Measurements from ENCODE around the gene PSMB10.

PSMB10 gene

DNA sequence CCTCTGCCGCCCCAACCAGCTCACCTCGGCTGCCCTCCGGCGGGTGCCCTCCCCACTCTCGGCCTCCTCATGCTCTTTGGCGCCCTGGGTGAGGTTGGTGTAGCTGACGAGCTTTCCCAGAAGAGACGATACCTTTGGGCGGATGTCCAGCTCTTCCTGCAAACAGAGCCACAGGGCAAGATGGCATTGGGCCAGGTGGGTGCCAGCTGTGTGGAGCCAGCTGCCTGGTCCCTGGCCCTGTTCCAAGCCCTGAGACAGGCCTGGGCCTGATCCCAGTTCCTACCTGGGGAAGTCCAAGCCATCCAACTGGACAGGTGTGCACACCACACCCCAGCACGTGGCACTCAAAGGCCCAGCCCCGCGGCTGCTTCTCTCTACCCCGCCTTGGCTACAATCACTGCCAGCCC is 24.9 kb upstream of the PSMB10 start:
- Histone ChIP-seq H3F3A (ENCODE audit: insufficient read depth) (no peaks in the 10 kb centered on the region), H3K9me3 (ENCODE audit: insufficient read depth, low read length) (no peaks in the 10 kb centered on the region), H4K20me1 (ENCODE audit: low read depth, low read length) (no peaks in the 10 kb centered on the region), H3K9ac (ENCODE audit: low read length) (no peak overlapping the region), H3K4me3 (ENCODE audit: insufficient read depth, low read length, poor library complexity, severe bottlenecking) (no peak overlapping the region), H3K36me3 (ENCODE audit: low read length) (no peaks in the 10 kb centered on the region), H3K27ac (ENCODE audit: low read depth, low read length) (no peak overlapping the region), H3K27me3 (ENCODE audit: low read length) (no peaks in the 10 kb centered on the region), H3K79me2 (ENCODE audit: insufficient read depth, low read length) (no peaks in the 10 kb centered on the region), H3K4me2 (ENCODE audit: low read depth, low read length, poor library complexity, severe bottlenecking) (no peak overlapping the region), H2AFZ (ENCODE audit: low read depth, low read length, severe bottlenecking) (no peak overlapping the region), H3K9me2 (replicated peaks; ENCODE audit: insufficient read depth, low read length) (no peaks in the 10 kb centered on the region)
- no peak for TF ChIP-seq EZH2phosphoT487 (conservative IDR thresholded peaks at IDR 0.05; ENCODE audit: low read length)
- TF ChIP-seq, protein P1, sequence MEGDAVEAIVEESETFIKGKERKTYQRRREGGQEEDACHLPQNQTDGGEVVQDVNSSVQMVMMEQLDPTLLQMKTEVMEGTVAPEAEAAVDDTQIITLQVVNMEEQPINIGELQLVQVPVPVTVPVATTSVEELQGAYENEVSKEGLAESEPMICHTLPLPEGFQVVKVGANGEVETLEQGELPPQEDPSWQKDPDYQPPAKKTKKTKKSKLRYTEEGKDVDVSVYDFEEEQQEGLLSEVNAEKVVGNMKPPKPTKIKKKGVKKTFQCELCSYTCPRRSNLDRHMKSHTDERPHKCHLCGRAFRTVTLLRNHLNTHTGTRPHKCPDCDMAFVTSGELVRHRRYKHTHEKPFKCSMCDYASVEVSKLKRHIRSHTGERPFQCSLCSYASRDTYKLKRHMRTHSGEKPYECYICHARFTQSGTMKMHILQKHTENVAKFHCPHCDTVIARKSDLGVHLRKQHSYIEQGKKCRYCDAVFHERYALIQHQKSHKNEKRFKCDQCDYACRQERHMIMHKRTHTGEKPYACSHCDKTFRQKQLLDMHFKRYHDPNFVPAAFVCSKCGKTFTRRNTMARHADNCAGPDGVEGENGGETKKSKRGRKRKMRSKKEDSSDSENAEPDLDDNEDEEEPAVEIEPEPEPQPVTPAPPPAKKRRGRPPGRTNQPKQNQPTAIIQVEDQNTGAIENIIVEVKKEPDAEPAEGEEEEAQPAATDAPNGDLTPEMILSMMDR (IDR thresholded peaks at IDR 0.05; ENCODE audit: insufficient read depth, low read length, poor library complexity, severe bottlenecking): no peak

DNA sequence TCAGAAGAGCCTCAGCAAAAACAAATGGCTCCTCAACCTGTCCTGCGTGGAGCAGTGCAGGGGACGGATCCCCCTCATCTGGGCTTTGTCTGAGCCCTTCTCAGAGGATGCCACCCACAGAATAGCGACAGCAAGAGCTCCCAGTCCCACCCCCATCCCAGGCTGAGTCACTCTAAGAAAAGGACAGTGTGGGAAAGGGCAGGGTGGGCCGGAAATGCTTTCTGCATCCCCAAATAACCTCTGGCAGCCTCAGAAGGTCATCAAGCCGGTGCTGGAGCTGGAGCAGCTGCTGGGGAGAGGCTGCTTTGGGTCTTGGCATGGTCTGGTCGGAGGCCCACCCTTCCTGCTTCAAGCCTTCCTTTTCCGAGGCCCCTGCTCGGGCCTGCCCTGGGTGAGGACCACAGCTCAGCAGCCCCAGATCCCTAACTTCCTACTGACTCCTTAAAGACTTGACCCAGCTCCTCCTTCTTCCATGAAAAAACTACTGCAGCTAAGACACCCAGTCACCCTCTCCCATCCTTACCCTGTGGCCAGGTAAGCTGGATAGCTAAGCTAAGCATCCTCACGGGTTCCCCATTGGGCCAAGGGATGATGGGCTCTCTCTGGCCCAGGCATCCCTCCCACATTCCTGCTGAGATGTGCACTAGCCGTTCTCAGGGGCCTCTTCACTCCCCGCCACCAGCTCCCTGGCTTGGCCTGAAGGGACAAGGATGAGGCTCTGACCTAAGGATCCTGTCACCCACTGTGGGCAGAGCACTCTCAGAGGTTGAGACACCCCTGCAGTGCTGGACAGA is 23.1 kb upstream of the PSMB10 start:
- Histone ChIP-seq H3K9me3 (ENCODE audit: insufficient read depth, low read length) (no peaks in the 10 kb centered on the region), H3K27ac (ENCODE audit: low read depth, low read length) (no peak overlapping the region), H3K79me2 (ENCODE audit: insufficient read depth, low read length) (no peaks in the 10 kb centered on the region), H3F3A (ENCODE audit: insufficient read depth) (no peaks in the 10 kb centered on the region), H3K9me2 (replicated peaks; ENCODE audit: insufficient read depth, low read length) (no peaks in the 10 kb centered on the region), H3K36me3 (ENCODE audit: low read length) (no peaks in the 10 kb centered on the region), H4K20me1 (ENCODE audit: low read depth, low read length) (no peaks in the 10 kb centered on the region), H3K4me2 (ENCODE audit: low read depth, low read length, poor library complexity, severe bottlenecking) (no peak overlapping the region), H3K27me3 (ENCODE audit: low read length) (no peaks in the 10 kb centered on the region), H3K4me3 (ENCODE audit: insufficient read depth, low read length, poor library complexity, severe bottlenecking) (no peak overlapping the region), H3K9ac (ENCODE audit: low read length) (no peak overlapping the region), H2AFZ (ENCODE audit: low read depth, low read length, severe bottlenecking) (no peak overlapping the region)
- TF ChIP-seq, protein P1 (IDR thresholded peaks at IDR 0.05; ENCODE audit: insufficient read depth, low read length, poor library complexity, severe bottlenecking): no peak
- no peak for TF ChIP-seq EZH2phosphoT487 (conservative IDR thresholded peaks at IDR 0.05; ENCODE audit: low read length)

DNA sequence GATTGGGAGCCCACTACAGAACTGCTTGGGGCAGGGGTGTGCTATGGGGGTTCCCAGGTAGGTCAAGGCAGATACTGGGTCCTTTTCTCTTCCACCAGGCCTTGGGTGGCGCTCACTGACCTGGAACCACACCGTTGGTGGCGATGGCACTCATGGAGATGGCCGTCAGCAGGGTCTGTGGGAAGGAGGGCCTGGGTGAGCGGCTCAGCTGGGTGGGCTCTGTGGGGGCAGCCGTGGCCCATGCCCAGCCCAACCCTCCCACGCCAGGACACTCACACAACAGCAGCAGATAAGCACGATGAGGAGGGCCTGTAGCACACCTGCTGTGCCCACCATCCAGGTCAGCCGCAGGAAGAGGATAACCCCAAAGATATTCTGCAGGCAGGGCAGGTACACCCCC is 21.0 kb upstream of the PSMB10 start:
- TF ChIP-seq, protein P1 (IDR thresholded peaks at IDR 0.05; ENCODE audit: insufficient read depth, low read length, poor library complexity, severe bottlenecking): no peak
- no peak for TF ChIP-seq EZH2phosphoT487 (conservative IDR thresholded peaks at IDR 0.05; ENCODE audit: low read length)
- Histone ChIP-seq H3K27ac (ENCODE audit: low read depth, low read length) (no peak overlapping the region), H3K9me2 (replicated peaks; ENCODE audit: insufficient read depth, low read length) (no peaks in the 10 kb centered on the region), H4K20me1 (ENCODE audit: low read depth, low read length) (no peaks in the 10 kb centered on the region), H3K4me2 (ENCODE audit: low read depth, low read length, poor library complexity, severe bottlenecking) (no peak overlapping the region), H3K9me3 (ENCODE audit: insufficient read depth, low read length) (no peaks in the 10 kb centered on the region), H3K36me3 (ENCODE audit: low read length) (no peaks in the 10 kb centered on the region), H2AFZ (ENCODE audit: low read depth, low read length, severe bottlenecking) (no peak overlapping the region), H3K79me2 (ENCODE audit: insufficient read depth, low read length) (no peaks in the 10 kb centered on the region), H3K4me3 (ENCODE audit: insufficient read depth, low read length, poor library complexity, severe bottlenecking) (no peak overlapping the region), H3F3A (ENCODE audit: insufficient read depth) (no peaks in the 10 kb centered on the region), H3K27me3 (ENCODE audit: low read length) (no peaks in the 10 kb centered on the region), H3K9ac (ENCODE audit: low read length) (no peak overlapping the region)

Data from SU-DHL-6 (cell line).